OCI-LY7 (cell line): Measurements from ENCODE around the gene AGBL3. TPM values are rescaled to one million over a fixed set of nuclear protein-coding genes. Genes with fewer than 3 reads are reported as not detected.
"Not testable (repeated sequence)": the region's sequence is repeated elsewhere in the genome, so short reads cannot be mapped to it uniquely, and the experiment has no call there.

Experiments used
- BruUV-seq: library from RNA; stranded (reverse); fragments of 400-500 nt; replicated peaks from 2 replicates; lab custom pipeline; 2021; lab: Mats Ljungman, UMichigan
- CTCF ChIA-PET: fragments of 300-600 bp; sonication (Branson Sonifier 250); formaldehyde crosslinking; loops from one replicate; lab custom pipeline; 2022; ENCODE audit warnings: antibody characterized with exemption; ENCODE audit not compliant: unreplicated experiment; lab: Charles Lee
- POLR2A ChIA-PET: fragments of 300-600 bp; sonication (Branson Sonifier 250); formaldehyde crosslinking; loops from one replicate; lab custom pipeline; 2022; ENCODE audit warnings: antibody characterized with exemption; lab: Charles Lee
- DNase-seq: peaks from one replicate; pipeline ENCODE4 v3.0.0-alpha.2; 2015; ENCODE audit warnings: low spot score
- H2AFZ ChIP-seq: fragments of 200-600 bp; sonication (generic), shearing (Covaris generic); 2 replicates; pipeline ENCODE4 v1.6.1; 2014; ENCODE audit warnings: mild to moderate bottlenecking, antibody characterized with exemption, low read length, moderate library complexity
- H3K27ac ChIP-seq: fragments of 200-600 bp; sonication (generic); 2 replicates; pipeline ENCODE4 v1.5.1; 2014; ENCODE audit warnings: mixed run types, low read depth, mild to moderate bottlenecking, moderate library complexity, low read length, inconsistent platforms; ENCODE audit not compliant: poor library complexity, severe bottlenecking
- H3K36me3 ChIP-seq: fragments of 200-600 bp; sonication (generic); 2 replicates; pipeline ENCODE4 v1.6.1; 2014; ENCODE audit warnings: mild to moderate bottlenecking, antibody characterized with exemption, low read length, moderate library complexity, mixed read lengths; ENCODE audit not compliant: insufficient read depth
- H3K4me1 ChIP-seq: fragments of 200-600 bp; sonication (generic); 2 replicates; pipeline ENCODE4 v1.5.1; 2014; ENCODE audit warnings: mild to moderate bottlenecking, low read length; ENCODE audit not compliant: insufficient read depth, poor library complexity, severe bottlenecking
- H3K4me2 ChIP-seq: fragments of 200-600 bp; sonication (generic); 2 replicates; pipeline ENCODE4 v1.6.1; 2014; ENCODE audit warnings: mild to moderate bottlenecking, low read length
- H3K4me3 ChIP-seq: fragments of 200-600 bp; sonication (generic); 2 replicates; pipeline ENCODE4 v1.5.1; 2014; ENCODE audit warnings: mild to moderate bottlenecking, low read depth, low read length; ENCODE audit not compliant: poor library complexity, severe bottlenecking
- H3K79me2 ChIP-seq: fragments of 200-600 bp; sonication (generic); 2 replicates; pipeline ENCODE4 v1.6.1; 2016; ENCODE audit warnings: low read depth, mild to moderate bottlenecking, low read length, moderate library complexity, mixed read lengths; ENCODE audit not compliant: insufficient read depth
- H3K9me2 ChIP-seq: fragments of 200-600 bp; sonication (generic); 2 replicates; pipeline ENCODE4 v1.6.1; 2016; ENCODE audit warnings: mild to moderate bottlenecking, low read length, mixed read lengths; ENCODE audit not compliant: insufficient read depth
- H3K9me3 ChIP-seq: fragments of 200-600 bp; sonication (generic); 2 replicates; pipeline ENCODE4 v1.6.1; 2014; ENCODE audit warnings: mild to moderate bottlenecking, mixed run types, low read length, mixed read lengths
- H4K20me1 ChIP-seq: fragments of 200-600 bp; sonication (generic); 2 replicates; pipeline ENCODE4 v1.6.1; 2014; ENCODE audit warnings: mild to moderate bottlenecking, antibody characterized with exemption, low read length, moderate library complexity, mixed read lengths; ENCODE audit not compliant: insufficient read depth
- CTCF ChIP-seq: fragments of 200-600 bp; sonication (generic); conservative IDR thresholded peaks from 2 replicates; pipeline ENCODE4 v1.5.1; 2014; ENCODE audit warnings: mild to moderate bottlenecking, antibody characterized with exemption, low read length, moderate library complexity, mixed read lengths
- EZH2phosphoT487 ChIP-seq: fragments of 200-600 bp; sonication (generic); IDR thresholded peaks from 2 replicates; pipeline ENCODE4 v1.6.1; 2018; ENCODE audit warnings: low read depth, borderline replicate concordance, mild to moderate bottlenecking, mixed run types, antibody characterized with exemption, low read length, moderate library complexity, mixed read lengths
- intact Hi-C: fragments of 100-400 bp; cut with micrococcal nuclease; formaldehyde crosslinking; loops from one replicate; pipeline ENCODE4 v1.10.0; 2022; ENCODE audit not compliant: unreplicated experiment
- total RNA-seq, 2 experiments: library from RNA; depleted of rRNA in 1 of 2; stranded (reverse); fragments of >200 nt in 1 of 2; shearing (Covaris generic) in 1 of 2; gene quantifications; 2 replicates each; pipeline ENCODE4 v1.2.3, GENCODE V29; 2014 to 2022

Gene AGBL3
- total RNA-seq, 2 experiments from 2014 or later: 3.5 to 4.9 TPM

- BruUV-seq: no TSS peak
- no peaks in the 10 kb centered on the region for H4K20me1 ChIP-seq
- ChIA-PET CTCF (no interaction called here), POLR2A (interaction anchor here (1.4 kb wide), 1 partner anchor 20 kb away, joined by 3 read pairs; no protein-coding TSS in a partner anchor)
- no peak overlapping the region for H2AFZ ChIP-seq
- H3K4me2 ChIP-seq: no peak overlapping the region
- intact Hi-C loops: no loop called here
- no peaks in the 10 kb centered on the region for H3K4me1 ChIP-seq
- no peak for DNase-seq
- TF ChIP-seq EZH2phosphoT487 (no peak), CTCF (no peak)
- no peaks in the 10 kb centered on the region for H3K9me3 ChIP-seq
- no peak overlapping the region for H3K4me3 ChIP-seq
- no peak overlapping the region for H3K27ac ChIP-seq
- no peaks in the 10 kb centered on the region for H3K36me3 ChIP-seq
- H3K79me2 ChIP-seq: no peaks in the 10 kb centered on the region
- no peaks in the 10 kb centered on the region for H3K9me2 ChIP-seq
Observed at GRCh38 chr7:134963036-134963435, 23.3 kb upstream of the AGBL3 start.

GRCh38 chr7:134966691-134967090 is 19.6 kb upstream of the AGBL3 start:
- Histone ChIP-seq H4K20me1 (no peaks in the 10 kb centered on the region), H3K4me2 (no peak overlapping the region), H3K36me3 (no peaks in the 10 kb centered on the region), H3K9me3 (no peaks in the 10 kb centered on the region), H3K4me3 (no peak overlapping the region), H3K27ac (no peak overlapping the region), H2AFZ (no peak overlapping the region), H3K9me2 (no peaks in the 10 kb centered on the region), H3K79me2 (no peaks in the 10 kb centered on the region), H3K4me1 (no peaks in the 10 kb centered on the region)
- no TSS peak for BruUV-seq
- CTCF ChIA-PET: no interaction called here
- POLR2A ChIA-PET: interaction anchor here (1.5 kb wide), 1 partner anchor 19 kb away, joined by 3 read pairs; no protein-coding TSS in a partner anchor
- intact Hi-C loops: no loop called here
- TF ChIP-seq EZH2phosphoT487 (no peak), CTCF (no peak)
- no peak for DNase-seq

- H2AFZ ChIP-seq: no peak overlapping the region
- no peaks in the 10 kb centered on the region for H3K4me1 ChIP-seq
- intact Hi-C loops: no loop called here
- H3K9me3 ChIP-seq: no peaks in the 10 kb centered on the region
- H3K36me3 ChIP-seq: no peaks in the 10 kb centered on the region
- TF ChIP-seq EZH2phosphoT487 (no peak), CTCF (no peak)
- H3K9me2 ChIP-seq: no peaks in the 10 kb centered on the region
- no peak overlapping the region for H3K27ac ChIP-seq
- no peaks in the 10 kb centered on the region for H4K20me1 ChIP-seq
- DNase-seq: no peak
- H3K79me2 ChIP-seq: no peaks in the 10 kb centered on the region
- ChIA-PET POLR2A (interaction anchor here (1.0 to 1.5 kb wide), 2 partner anchors 8 to 18 kb away, joined by 3 read pairs; no protein-coding TSS in a partner anchor), CTCF (no interaction called here)
- no peak overlapping the region for H3K4me2 ChIP-seq
- H3K4me3 ChIP-seq: no peak overlapping the region
- BruUV-seq: no TSS peak
Observed at GRCh38 chr7:134968110-134968509, 18.2 kb upstream of the AGBL3 start.

- H4K20me1 ChIP-seq, CTCF ChIA-PET, H3K27ac ChIP-seq, H3K36me3 ChIP-seq, POLR2A ChIA-PET, H3K9me3 ChIP-seq, H3K4me2 ChIP-seq, BruUV-seq, H2AFZ ChIP-seq, H3K9me2 ChIP-seq, H3K79me2 ChIP-seq, H3K4me1 ChIP-seq, H3K4me3 ChIP-seq, DNase-seq: not testable (repeated sequence)
- intact Hi-C loops: loop anchor here (10.0 kb wide), 2 partner anchors 527 to 683 kb away; partner anchors contain the start of genes AKR1B1 and STMP1
Observed at GRCh38 chr7:134981645-134982044, 4.7 kb upstream of the AGBL3 start.
